ENCODE results near the gene SFXN4.
A peak's percentile ranks its signal among the peaks of the same experiment; 100 is the strongest.
"Not testable (repeated sequence)": the region's sequence is repeated elsewhere in the genome, so short reads cannot be mapped to it uniquely, and the experiment has no call there.

Gene SFXN4

DNA sequence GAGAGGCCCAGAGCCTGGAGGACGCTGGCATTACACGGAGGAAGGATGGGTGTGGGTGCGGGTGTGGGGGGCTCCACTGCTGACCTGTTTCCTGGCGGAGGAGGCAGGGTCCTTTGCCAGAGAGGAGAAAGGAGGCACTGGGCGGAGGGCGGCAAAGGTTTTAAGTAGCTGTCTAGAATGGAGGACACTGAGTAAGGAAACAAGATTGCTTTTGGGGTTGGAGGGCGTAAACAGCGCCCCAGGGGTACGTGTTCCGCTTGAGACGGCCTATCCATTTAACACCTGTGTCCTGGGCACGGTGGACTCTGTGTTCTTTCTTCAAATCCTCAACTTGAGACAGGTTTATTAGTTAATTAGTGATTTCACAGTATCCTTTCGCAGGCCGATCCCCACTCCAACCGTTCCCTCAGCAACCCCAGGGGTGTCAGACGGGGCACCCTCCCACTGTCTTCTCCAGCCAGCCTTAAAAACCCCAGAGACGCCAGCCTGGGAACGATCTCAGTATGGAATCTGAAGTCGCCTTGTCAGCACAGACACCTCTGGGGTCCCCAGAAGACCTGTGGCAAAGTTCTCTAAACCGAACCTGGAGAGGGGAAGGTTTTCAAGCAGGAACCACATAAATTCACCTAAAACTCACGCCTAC is 24.8 kb downstream of the SFXN4 start:
- DNase-seq (ENCODE audit: low read depth) = no peak

DNA sequence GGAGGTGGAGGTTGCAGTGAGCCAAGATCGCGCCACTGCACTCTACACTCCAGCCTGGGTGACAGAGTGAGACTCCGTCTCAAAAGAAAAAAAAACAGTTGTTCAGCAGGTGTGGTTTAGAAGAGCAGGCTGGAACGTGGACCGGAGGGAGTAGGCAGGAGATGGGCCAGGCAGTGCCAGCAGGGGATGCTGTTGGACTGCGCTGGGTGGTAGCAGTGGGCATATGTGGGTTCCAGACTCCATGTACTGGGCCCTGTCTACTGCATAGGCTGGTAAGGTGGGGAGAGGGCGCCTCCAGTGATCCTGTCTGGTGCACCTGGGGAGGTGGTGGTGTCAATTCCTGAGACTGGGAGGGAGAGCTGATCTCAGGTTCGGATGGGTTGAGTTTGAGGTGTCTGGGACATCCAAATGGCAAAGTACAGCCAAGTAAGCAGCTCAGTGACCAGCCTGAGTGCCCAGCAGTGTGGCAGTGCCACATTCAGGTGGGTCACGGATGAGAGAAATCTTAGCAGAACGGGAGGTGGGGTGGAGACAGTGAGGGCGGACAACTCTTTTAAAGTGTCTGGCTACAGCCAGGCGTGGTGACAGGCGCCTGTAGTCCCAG is 25.9 kb downstream of the SFXN4 start:
- peak; percentile 49 for DNase-seq (ENCODE audit: low read depth)

DNA sequence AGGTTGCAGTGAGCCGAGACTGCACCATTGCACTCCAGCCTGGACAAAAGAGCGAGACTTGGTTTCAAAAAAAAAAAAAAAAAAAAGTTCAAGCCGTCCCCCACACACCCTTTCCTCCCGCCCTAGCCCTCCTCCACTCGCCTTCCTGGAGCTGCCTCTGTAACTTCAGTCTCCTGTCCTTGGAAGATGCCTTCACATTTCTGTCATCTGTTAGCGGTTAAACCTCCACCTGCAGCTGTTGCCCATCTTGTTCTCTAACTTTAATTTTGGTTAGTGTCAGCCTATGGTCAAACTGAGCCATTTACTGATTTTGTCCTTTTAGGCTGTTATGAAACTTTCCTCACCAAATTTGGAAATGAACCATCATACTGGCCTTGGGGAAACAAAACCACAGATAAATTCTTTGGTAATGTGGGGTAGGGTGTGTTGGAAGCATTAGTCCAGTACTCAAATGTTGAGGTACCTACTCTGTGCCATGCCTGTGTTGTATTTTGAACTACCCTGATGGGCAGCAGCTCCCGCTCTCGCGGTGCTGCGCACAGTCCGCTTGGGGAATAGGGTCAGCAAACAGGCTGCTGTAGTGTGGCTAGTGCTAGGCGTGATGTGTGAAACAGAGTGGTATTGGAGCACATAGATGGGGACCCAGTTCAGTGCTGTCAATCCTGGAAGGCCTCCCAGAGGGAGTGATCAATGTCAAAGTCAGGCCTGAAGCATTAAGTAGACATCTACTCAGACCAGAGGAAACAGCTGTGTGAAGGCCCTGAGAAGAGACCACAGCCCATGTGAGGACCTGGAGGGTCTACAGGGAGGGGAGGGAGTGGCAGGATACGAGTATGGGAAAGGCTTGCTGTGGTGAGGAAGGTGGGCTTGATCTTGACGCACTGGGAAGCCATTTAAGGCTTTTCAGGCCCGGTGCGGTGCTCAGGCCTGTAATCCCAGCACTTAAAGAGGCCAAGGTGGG is 26.9 kb downstream of the SFXN4 start:
- DNase-seq (ENCODE audit: low read depth) = no peak

DNA sequence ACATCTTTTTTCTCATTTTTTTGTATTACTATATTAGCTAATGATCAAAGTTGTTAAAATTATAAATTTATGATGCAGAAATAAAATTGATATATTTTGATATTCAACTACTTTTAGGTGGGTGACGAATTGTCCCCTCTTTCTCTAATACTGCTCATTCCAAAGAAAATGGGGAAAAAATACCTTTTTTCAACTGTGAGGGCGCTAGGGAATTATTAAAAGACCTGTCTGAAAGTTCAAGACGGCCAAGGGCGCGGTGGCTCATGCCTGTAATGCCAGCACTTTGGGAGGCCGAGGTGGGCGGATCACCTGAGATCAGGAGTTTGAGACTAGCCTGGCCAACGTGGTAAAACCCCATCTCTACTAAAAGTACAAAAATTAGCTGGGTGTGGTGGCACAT is 27.6 kb downstream of the SFXN4 start:
- not testable (repeated sequence) for DNase-seq (ENCODE audit: low read depth)

DNA sequence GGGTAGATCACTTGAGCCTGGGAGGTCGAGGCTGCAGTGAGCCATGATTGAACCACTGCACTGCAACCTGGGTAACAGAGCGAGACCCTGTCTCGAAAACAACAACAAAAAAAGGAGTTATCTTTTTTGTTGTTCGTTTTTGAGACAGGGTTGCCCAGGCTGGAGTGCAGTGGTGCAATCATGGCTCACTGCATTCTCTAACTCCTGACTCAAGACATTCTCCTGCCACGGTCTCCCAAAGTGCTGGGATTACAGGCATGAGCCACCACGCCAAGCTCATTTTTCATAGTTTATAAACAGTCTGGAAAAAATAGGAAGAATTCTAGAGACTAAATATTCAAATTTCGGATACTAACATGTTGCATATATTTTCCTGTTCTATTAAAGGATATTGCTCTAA is 29.4 kb downstream of the SFXN4 start:
- peak; percentile 83 for DNase-seq (ENCODE audit: low read depth)

DNA sequence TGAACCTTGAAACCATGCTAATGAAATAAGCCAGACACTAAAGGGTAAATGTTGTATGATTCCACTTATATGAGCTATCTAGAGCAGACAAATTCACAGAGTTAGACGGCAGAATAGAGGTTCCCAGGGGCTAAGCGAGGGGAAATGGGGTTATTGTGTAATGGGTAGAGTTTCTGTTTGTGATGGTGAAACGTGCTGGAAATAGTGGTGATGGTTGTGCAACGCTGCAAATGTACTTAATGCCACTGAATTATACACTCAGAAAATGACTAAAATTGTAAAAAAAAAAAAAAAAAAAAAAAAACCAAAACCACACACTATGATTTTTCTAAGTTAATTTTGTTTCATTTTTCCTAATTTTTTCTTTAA is 30.0 kb downstream of the SFXN4 start:
- DNase-seq (ENCODE audit: low read depth) = peak; percentile 94

DNA sequence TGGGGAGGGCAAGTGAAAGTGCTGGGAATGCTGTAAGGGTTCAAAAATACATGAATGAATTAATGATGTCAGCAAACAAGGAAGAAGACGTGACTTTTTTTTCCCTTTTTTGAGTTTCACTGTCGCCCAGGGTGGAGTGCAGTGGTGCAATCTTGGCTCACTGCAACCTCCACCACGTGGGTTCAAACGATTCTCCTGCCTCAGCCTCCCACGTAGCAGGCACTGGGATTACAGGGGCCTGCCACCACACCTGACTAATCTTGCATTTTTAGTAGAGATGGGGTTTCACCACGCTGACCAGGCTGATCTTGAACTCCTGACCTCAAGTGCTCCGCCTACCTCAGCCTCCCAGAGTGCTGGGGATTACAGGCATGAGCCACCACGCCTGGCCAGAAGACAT is 31.6 kb downstream of the SFXN4 start:
- DNase-seq (ENCODE audit: low read depth) = no peak

DNA sequence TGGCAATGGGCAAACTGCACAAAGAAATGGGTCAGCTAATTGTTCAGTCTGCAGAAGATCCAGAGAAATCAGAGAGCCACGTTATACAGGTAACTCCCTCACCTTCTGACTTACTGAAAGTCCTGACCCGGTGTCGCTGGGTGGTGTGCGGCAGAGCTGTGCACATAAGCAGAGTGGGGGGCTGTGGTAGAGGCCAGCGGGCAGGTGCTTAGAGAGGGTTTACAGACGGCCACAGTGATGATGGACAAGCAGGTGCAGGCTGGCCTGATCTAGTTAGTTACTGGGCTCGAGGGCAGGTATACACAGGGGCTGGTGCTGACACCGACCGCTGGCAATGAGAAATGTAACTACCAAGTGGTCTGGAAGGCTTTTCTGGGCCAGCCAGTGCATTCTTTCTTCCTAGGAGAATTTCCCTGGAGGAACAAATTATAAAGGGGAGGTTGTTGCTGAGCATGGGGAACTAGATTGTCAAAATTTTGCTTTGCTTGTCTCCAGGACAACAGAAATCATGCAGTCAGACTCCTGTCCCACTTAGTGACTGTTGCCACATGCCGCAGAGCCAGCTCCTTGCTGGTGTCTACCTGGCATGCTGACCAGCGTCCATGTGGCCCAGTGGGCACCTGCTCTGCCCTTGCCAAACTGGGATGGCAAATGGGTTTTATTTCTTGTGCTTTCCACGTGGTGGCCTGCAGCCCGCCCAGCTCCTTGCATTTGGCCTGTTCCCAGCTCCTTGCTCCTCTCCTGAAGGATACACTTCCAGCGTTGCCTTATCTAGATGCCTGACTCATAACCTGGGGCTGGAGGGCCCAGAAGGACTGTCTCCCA is 32.8 kb downstream of the SFXN4 start:
- no peak for DNase-seq (ENCODE audit: low read depth)

DNA sequence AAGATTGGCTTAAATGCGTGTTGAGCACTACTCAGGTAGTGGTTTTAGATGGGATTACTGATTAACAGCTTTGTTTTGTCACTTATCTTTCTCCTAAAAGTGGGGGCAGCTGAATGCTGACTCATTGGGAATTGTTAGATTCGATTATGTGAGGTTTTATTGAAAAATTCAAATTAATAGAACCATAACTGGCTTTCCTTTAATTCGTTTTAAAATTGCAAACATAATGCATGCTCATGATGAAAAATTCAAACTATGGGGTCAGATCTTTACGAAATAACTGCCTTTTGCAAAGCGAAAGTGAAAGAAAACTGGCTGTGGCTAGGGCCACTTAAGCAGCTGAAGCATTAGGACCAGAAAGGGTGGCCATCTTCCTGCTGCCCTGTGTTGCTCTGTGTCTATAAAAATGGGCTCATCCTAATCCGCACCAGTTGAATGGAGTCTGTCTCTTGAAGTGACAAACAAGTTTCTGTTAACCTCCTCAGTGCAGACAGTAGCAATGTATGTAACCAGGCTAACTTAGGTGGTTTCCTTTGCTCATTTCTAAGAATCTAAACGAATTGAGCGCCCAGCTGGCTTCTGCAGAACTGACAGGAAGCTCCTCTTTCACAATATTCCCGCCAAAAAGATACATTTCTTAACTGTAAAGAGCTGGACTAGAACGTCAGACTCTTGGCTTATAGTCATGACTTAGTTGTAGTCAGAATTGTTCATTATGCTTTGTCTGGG is 33.8 kb downstream of the SFXN4 start:
- peak; percentile 55 for DNase-seq (ENCODE audit: low read depth)

DNA sequence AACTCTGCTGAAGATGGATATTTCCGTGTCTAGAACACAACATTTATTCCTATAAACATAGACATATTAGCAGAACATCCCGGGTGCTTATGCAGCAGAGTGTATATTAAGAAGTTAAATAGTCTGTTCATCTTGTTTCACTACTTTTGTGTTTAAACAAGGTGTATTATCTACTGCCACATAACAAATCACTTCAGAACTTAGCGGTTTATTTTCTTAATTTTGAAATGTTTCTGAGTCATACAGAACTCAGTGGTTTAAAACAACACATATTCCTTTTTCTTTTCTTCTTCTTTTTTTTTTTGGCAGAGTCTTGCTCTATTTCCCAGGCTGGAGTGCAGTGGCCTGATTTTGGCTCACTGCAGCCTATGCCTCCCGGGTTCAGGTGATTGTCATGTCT is 35.8 kb downstream of the SFXN4 start:
- no peak for DNase-seq (ENCODE audit: low read depth)

DNA sequence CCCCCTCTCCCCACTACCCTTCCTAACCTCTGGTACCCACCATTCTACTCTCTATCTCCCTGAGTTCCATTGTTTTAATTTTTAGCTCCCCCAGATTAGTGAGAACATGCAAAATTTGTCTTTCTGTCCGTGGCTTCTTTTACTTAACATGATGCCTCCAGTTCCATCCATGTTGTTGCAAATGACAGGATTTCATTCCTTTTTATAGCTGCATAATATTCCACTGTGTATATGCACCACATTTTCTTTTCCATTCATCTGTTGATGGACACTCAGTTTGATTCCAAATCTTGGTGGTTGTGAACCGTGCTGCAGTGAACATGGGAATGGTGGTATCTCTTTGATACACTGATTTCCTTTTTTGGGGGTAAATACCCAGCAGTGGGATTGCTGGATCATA is 39.6 kb downstream of the SFXN4 start:
- no peak for DNase-seq (ENCODE audit: low read depth)

DNA sequence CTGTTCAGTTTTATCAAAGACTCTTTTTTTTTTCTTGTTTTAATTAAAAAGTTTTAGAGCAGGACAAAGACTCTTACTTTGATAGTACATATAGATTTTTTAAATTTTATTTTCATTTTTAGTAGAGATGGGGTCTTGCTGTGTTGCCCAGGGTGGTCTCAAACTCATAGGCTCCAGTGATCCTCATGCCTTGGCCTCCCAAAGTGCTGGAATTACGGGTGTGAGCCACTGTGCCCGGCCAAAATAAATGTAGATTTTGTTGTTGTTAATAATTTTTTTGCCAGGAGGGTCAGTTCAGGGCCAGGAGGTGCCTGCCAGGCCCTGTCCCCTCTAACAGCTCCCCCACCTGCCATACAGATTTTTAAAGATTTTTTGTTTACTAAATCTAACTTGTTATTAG is 44.6 kb downstream of the SFXN4 start:
- no peak for DNase-seq (ENCODE audit: low read depth)

DNA sequence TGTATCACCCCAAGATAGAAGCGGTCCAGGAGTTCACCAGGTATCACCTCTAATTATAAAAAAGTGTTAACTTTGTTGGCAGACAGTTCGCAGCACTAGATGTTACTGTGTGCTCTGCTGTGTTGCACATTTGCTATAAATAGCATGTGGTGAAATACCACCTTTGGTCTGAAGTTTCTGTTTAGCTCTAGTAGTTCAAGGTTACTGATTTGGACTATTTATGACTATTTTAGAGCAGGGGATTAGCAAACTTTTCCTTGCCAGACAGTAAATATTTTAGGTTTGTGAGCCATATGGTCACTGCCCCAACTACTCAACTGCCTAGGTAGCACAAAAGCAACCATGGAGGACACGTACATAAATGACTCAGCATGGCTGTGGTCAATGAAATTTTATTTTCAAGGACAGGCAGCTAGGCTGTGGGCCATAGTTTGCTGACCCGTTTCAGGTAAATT is 45.1 kb downstream of the SFXN4 start:
- peak; percentile 91 for DNase-seq (ENCODE audit: low read depth)

DNA sequence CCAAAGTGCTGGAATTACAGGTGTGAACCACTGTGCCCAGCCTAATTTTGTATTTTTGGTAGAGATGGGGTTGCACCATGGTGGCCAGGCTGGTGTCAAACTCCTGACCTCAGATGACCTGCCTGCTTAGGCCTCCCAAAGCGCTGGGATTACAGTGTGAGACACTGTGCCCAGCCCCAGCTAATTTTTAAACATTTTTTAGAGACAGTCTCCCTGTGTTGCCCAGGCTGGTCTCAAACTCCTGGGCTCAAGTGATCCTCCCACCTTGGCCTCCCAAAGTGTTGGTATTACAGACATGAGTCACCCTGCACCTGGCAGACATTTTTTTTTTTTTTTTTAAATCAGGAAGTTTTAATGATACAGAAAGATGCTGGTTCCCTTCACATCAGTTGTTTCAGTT is 46.1 kb downstream of the SFXN4 start:
- DNase-seq (ENCODE audit: low read depth) = no peak

DNA sequence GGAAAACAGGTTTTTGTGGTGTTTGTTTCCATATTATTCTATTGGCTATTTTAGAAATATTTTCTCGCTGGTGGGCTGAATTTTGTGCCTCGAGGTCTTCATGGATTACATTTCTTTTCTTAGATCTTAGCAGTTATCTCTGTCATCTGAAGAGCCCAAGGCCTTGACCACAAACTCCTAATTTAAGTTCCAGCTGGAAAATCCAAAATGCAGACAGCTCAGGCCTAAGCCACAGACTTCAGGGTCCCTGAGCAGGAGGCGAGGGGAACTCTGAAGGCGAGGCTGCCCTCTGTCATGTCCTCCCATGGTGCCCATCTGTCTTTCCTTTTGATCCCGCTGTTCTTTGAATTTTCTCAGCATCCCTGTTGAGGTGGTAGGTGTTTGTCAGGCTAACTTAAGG is 47.3 kb downstream of the SFXN4 start:
- DNase-seq (ENCODE audit: low read depth) = no peak

DNA sequence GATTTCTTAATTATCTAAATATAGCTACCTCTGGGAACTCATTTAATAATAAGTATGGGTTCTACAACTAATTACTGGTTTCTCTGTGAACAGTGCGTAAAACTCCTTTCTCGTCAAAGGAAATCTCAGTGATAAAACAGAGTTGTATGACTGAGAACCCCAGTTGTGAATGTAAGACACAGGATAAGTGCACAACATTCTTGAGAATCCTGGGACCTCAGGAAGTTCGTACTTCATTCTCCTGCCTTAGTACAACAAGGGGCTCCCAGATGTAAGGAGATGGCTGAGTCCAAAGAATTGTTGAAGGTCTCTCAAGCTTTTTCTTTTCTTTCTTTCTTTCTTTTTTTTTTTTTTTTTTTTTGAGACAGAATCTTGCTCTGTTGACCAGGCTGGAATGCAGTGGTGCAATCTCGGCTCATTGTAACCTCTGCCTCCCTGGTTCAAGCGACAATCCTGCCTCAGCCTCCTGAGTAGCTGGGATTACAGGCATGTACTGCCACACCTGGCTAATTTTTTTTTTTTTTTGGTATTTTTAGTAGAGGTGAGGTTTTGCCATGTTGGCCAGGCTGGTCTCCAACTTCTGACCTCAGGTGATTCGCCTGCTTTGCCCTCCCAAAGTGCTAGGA is 49.1 kb downstream of the SFXN4 start:
- DNase-seq (ENCODE audit: low read depth) = peak; percentile 59

DNA sequence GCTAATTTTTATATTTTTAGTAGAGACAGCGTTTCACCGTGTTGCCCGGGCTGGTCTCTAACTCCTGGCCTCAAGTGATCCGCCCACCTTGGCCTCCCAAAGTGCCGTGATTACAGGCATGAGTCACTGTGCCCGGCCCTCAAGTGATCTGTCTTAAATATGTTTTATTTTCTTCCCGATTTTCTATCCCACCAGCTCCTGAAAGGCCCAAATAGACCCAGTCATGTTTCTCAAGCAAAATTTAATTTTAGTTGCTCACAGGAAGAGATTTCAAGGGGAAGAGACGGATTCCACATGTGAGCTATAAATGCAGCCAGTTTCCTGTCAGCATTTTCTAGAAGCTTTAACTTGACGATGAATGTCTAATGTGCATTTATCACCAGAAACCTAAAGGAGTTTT is 49.6 kb downstream of the SFXN4 start:
- DNase-seq (ENCODE audit: low read depth) = peak; percentile 72

DNA sequence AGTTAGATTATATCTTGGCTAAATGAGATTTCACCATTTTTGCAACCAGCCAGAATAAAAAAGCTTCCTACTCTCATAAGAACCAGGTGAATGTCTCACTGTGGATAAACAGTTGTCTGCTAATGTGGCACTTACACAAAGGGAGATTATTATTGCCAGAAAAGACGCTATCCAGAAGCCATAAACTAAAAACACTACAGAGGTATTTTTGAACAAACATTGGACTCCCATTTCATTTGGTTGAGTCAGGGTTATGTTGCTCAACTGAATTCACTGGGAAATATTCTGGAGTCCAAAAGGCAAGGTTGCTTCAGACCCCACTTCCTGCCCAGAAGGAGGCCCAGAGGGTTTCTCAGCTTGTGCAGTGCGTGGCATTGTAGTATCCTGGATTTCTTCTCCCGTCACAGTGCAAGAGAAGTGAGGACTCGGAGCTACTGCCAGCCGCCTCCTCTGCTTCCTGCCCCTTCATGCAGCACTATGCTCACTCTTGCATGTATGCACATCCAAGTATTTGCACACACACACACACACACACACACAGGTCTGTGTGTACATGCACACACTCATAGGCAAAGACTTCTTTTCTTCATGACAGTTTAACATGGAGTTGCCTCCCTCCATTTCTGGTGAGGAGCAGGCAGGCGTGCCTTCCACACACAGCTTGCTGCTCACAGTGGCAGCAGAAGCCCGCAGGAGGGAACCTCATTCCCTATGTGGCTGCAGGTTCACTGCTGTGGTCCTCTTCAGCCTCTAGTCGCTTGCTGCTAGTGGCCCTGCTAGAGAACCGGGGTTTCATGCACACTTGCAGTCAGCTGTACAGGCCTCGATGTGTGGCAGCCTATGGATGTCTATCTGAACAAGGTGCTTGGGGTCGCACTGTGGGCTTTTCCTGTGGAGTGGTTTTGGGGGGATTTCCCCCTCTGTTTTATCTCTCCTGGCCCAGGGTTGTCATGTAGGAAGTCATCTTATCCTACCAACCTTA is 51.5 kb downstream of the SFXN4 start:
- peak; percentile 99 for DNase-seq (ENCODE audit: low read depth)

DNA sequence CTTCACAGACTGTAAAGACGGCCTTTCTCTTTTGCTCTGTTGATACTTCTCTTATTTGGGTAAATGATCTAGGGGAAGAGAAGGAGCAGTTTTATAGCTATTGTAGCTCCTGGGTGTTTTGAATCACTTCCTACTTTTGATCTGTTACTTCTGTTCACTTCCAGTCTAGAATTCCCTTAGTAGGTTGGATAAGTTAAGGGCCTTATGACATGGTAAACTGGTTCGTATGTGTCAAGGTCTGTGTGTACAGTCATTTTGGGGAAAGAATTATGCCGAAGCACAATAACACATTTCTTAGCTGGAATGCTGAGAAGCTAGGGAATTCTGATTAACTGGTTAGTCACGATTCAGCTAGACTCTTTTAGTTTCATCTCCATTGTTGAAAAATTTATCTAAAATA is 53.5 kb downstream of the SFXN4 start:
- peak; percentile 85 for DNase-seq (ENCODE audit: low read depth)

DNA sequence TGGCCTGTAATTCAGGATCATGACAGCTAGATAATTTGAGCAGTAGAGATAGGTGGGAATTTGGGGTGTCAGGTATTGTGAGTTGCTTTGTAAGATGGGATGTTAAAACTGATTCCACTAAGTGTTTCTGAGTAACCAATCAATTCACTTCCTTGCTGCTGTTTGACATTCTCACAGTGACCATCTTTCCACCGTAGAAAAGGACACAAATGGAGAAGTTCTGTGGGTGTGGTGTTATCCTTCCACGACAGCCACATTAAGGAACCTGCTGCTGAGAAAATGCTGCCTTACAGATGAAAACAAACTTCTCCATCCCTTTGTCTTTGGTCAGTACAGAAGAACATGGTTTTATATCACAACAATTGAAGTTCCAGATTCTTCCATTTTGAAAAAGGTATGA is 57.7 kb downstream of the SFXN4 start:
- not testable (repeated sequence) for DNase-seq (ENCODE audit: low read depth)
